ENCODE results near the gene CEP43. TPM values are rescaled to one million over a fixed set of nuclear protein-coding genes. Genes with fewer than 3 reads are reported as not detected.

The CEP43 gene
- total RNA-seq, 1 experiment from 2014 or later, result 25.1 TPM

- TF ChIP-seq STAT6 (CRISPR knock-in tag; conservative IDR thresholded peaks at IDR 0.05; ENCODE audit: low read depth) (no peak), EMX1 (CRISPR knock-in tag; IDR thresholded peaks at IDR 0.05) (no peak), GTF2I (CRISPR knock-in tag; conservative IDR thresholded peaks at IDR 0.05) (no peak), SP1 (CRISPR knock-in tag; conservative IDR thresholded peaks at IDR 0.05) (no peak), NR1H2 (CRISPR knock-in tag; IDR thresholded peaks at IDR 0.05) (no peak), ZBTB21 (CRISPR knock-in tag; IDR thresholded peaks at IDR 0.05; ENCODE audit: borderline replicate concordance) (no peak), AR (CRISPR knock-in tag; IDR thresholded peaks at IDR 0.05) (no peak)
Measured at GRCh38 chr6:166977621-166978525, 21.3 kb upstream of the CEP43 start (continued).

DNA sequence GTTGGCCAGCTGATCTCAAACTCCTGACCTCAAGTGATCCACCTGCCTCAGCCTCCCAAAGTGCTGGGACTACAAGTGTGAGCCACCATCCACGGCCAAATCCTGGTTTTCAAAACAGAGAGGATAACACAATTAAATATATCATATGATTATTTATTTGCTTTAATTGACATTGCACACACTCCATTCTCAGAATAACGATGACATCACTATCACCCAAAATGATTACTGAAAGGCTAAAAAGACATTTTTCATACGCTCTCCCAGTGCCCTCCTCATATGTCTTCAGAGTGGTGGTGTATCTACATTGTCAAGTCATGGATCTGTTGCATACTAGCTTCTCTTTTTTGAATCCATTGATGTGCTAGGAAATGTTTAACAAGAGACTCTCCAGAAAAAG lies 18.5 kb upstream of the CEP43 start:
- Mint-ChIP-seq H3K36me3 (peaks cover 37% of the 10 kb centered on the region), H3K27ac (no peak overlapping the region), H3K27me3 (ENCODE audit: low read depth) (no peaks in the 10 kb centered on the region), H3K4me1 (no peaks in the 10 kb centered on the region), H3K9me3 (peaks cover 14% of the 10 kb centered on the region), H3K4me3 (no peak overlapping the region)
- ChIA-PET CTCF (interaction anchor here (1.7 kb wide), 1 partner anchor 9 kb away, joined by 10 read pairs; no protein-coding TSS in a partner anchor), POLR2A (no interaction called here)
- no peak for ATAC-seq
- DNase-seq (ENCODE audit: low spot score), result no peak
- TF ChIP-seq ZNF396 (CRISPR knock-in tag; IDR thresholded peaks at IDR 0.05; ENCODE audit: borderline replicate concordance) (no peak), ATF1 (CRISPR knock-in tag; IDR thresholded peaks at IDR 0.05) (no peak), JUN (CRISPR knock-in tag; IDR thresholded peaks at IDR 0.05) (no peak), ZNF532 (CRISPR knock-in tag; IDR thresholded peaks at IDR 0.05; ENCODE audit: borderline replicate concordance) (no peak), NR3C1 (CRISPR knock-in tag; conservative IDR thresholded peaks at IDR 0.05; ENCODE audit: low read depth) (no peak), CTCF (IDR thresholded peaks at IDR 0.05) (no peak), GTF2I (CRISPR knock-in tag; conservative IDR thresholded peaks at IDR 0.05) (no peak), ZNF219 (CRISPR knock-in tag; IDR thresholded peaks at IDR 0.05; ENCODE audit: borderline replicate concordance) (no peak), FOXK1 (CRISPR knock-in tag; IDR thresholded peaks at IDR 0.05) (no peak), ATF2 (CRISPR knock-in tag; IDR thresholded peaks at IDR 0.05; ENCODE audit: borderline replicate concordance, low read depth) (no peak), ZNF416 (CRISPR knock-in tag; IDR thresholded peaks at IDR 0.05) (no peak), RELA (CRISPR knock-in tag; IDR thresholded peaks at IDR 0.05; ENCODE audit: borderline replicate concordance) (no peak)
- TF ChIP-seq, protein P1, sequence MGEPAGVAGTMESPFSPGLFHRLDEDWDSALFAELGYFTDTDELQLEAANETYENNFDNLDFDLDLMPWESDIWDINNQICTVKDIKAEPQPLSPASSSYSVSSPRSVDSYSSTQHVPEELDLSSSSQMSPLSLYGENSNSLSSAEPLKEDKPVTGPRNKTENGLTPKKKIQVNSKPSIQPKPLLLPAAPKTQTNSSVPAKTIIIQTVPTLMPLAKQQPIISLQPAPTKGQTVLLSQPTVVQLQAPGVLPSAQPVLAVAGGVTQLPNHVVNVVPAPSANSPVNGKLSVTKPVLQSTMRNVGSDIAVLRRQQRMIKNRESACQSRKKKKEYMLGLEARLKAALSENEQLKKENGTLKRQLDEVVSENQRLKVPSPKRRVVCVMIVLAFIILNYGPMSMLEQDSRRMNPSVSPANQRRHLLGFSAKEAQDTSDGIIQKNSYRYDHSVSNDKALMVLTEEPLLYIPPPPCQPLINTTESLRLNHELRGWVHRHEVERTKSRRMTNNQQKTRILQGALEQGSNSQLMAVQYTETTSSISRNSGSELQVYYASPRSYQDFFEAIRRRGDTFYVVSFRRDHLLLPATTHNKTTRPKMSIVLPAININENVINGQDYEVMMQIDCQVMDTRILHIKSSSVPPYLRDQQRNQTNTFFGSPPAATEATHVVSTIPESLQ (CRISPR knock-in tag; IDR thresholded peaks at IDR 0.05), result no peak
